Type B pancreatic cell (in vitro differentiated cells): Measurements from ENCODE around the gene ZG16. TPM values are rescaled to one million over a fixed set of nuclear protein-coding genes. Genes with fewer than 3 reads are reported as not detected.
"Not testable (repeated sequence)": the region's sequence is repeated elsewhere in the genome, so short reads cannot be mapped to it uniquely, and the experiment has no call there.

Experiments used
- DNase-seq: peaks from one replicate; pipeline ENCODE4 v3.0.0; 2021; ENCODE audit warnings: mixed read lengths; ENCODE audit not compliant: unreplicated experiment; ENCODE audit errors: extremely low spot score
- H3K27ac Mint-ChIP-seq: 2 replicates; pipeline ENCODE4 v1.8.0; 2021; ENCODE audit warnings: mild to moderate bottlenecking, mixed read lengths
- H3K27me3 Mint-ChIP-seq: 2 replicates; pipeline ENCODE4 v1.8.0; 2021; ENCODE audit warnings: mixed read lengths
- H3K36me3 Mint-ChIP-seq: 2 replicates; pipeline ENCODE4 v1.8.0; 2021; ENCODE audit warnings: mixed read lengths
- H3K4me1 Mint-ChIP-seq: one replicate; pipeline ENCODE4 v1.8.0; 2021; ENCODE audit warnings: mixed read lengths; ENCODE audit not compliant: unreplicated experiment
- H3K4me3 Mint-ChIP-seq: 2 replicates; pipeline ENCODE4 v1.8.0; 2021; ENCODE audit warnings: mild to moderate bottlenecking, mixed read lengths
- H3K9me3 Mint-ChIP-seq: 2 replicates; pipeline ENCODE4 v1.8.0; 2021; ENCODE audit warnings: mixed read lengths
- total RNA-seq: library from RNA; stranded (reverse); gene quantifications from 2 replicates; pipeline ENCODE4 v1.2.1, GENCODE V29; 2021; ENCODE audit warnings: low replicate concordance
- TF ChIP-seq, protein P1 (sequence below): fragments of 200-600 bp; sonication (generic); conservative IDR thresholded peaks from 2 replicates; pipeline ENCODE4 v1.5.0; 2021; ENCODE audit warnings: antibody characterized with exemption, mild to moderate bottlenecking

The ZG16 gene
- total RNA-seq, 1 donor from 2014 or later: 0.85 TPM

DNA sequence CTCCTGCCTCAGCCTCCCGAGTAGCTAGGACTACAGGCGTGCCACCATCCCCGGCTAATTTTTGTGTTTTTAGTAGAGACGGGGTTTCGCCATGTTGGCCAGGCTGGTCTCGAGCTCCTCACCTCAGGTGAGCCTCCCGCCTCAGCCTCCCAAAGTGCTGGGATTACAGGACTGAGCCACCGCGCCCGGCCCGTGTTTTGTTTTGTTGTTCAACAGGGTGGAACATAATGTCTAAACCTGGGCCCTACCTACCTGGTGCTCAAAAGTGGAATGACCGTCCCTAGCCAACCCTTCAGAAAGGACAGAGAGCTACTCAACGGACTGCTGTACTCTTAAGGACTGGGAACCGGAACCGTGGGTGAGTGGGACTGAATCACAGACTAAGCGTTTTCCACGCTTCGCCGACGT, 11.7 kb downstream of the ZG16 start:
- no peaks in the 10 kb centered on the region for H3K27me3 Mint-ChIP-seq
- no peaks in the 10 kb centered on the region for H3K9me3 Mint-ChIP-seq
- peak overlapping the region; percentile 98 for H3K4me3 Mint-ChIP-seq
- peak overlapping the region; percentile 99 for H3K27ac Mint-ChIP-seq
- H3K36me3 Mint-ChIP-seq: peaks cover 15% of the 10 kb centered on the region
- TF ChIP-seq, protein P1, sequence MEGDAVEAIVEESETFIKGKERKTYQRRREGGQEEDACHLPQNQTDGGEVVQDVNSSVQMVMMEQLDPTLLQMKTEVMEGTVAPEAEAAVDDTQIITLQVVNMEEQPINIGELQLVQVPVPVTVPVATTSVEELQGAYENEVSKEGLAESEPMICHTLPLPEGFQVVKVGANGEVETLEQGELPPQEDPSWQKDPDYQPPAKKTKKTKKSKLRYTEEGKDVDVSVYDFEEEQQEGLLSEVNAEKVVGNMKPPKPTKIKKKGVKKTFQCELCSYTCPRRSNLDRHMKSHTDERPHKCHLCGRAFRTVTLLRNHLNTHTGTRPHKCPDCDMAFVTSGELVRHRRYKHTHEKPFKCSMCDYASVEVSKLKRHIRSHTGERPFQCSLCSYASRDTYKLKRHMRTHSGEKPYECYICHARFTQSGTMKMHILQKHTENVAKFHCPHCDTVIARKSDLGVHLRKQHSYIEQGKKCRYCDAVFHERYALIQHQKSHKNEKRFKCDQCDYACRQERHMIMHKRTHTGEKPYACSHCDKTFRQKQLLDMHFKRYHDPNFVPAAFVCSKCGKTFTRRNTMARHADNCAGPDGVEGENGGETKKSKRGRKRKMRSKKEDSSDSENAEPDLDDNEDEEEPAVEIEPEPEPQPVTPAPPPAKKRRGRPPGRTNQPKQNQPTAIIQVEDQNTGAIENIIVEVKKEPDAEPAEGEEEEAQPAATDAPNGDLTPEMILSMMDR: no peak
- peaks cover 24% of the 10 kb centered on the region for H3K4me1 Mint-ChIP-seq
- no peak for DNase-seq

DNA sequence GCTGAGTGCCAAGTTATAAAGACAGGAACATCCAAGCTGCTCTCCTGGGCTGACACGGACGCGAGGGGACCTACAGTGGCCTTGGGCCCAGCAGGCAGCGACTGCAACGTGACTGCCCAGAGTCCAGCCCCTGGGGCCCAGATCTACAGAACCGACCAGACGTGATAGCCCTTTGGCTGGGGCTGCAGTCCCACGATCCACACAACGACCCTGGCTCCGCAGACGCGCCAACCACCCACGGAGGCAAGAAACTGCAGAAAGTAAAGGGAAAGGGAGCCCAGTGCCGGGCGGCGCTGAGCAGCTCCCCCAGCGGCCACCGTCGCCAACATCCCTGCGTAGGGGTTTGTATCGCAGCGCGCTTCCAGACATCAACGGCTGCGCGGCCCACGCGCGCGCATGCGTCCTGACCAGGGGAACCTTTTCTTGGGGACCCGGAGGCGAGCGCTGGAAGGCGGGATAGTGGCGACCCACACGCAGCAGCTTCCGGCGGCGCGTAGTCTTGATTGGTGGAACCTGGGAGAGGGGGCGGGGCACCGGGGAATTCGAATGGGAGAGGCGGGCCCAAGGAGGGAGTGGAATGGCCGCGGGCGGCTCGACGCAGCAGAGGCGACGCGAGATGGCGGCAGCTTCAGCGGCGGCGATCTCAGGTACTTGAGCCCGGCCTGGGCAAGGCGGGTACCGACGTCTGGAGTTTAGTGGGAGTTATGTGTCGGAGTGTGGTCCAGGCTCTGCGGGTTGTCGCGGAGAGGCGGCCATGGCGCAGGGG, 12.3 kb downstream of the ZG16 start, which contains the start of gene KIF22:
Gene KIF22, plus strand, starts transcription at position 569 of the 766 bp plus-strand sequence. Its CDS starts 9 bp downstream, at position 578.
- H3K9me3 Mint-ChIP-seq: no peaks in the 10 kb centered on the region
- H3K36me3 Mint-ChIP-seq: peaks cover 15% of the 10 kb centered on the region
- H3K4me1 Mint-ChIP-seq: peaks cover 24% of the 10 kb centered on the region

DNA sequence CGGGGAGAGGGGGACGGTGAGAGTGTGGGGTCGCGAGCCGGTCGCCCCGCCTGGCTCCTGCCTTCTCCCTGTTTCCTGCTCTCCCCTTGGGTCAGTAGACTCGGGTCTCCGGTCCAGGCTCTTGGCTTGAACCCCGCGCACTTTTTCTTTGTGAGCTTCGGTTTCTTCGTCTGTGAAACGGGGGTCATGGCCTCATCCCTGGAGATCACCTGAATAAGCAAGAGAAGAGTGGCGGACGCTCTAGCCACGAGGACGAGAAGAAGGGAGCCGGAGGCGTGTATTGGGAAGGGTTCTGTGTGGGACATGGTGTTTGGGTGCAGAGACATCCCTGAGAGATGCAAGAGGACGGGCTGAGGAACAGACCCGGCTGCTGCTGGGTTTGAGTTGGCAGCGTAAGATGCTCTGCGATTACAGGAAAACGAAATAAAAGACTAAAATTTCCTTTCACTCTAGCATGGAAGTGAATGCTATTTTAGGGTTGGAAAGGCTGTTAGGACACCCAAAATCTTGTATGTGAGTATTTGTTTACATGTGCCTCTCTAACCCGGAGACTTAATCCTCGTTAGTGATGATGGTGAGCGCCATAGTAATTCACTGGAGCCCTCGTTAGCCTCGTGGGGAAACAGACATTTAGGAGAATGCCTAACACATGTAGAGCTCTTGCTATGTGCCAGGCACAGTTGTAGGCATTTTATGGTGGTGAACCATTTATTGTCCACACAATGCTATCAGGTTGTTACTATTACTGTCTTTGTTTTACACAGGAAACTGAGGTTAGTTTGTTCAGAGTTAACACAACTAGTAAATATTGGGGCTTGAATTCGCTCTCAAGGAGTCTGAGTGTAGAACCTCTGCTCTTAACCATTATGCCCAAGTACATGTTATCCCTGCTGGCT, 13.1 kb downstream of the ZG16 start:
- DNase-seq: no peak
- H3K27me3 Mint-ChIP-seq: no peaks in the 10 kb centered on the region
- peaks cover 15% of the 10 kb centered on the region for H3K36me3 Mint-ChIP-seq
- peak overlapping the region; percentile 99 for H3K27ac Mint-ChIP-seq
- TF ChIP-seq, protein P1: no peak
- no peaks in the 10 kb centered on the region for H3K9me3 Mint-ChIP-seq
- H3K4me1 Mint-ChIP-seq: peaks cover 24% of the 10 kb centered on the region
- H3K4me3 Mint-ChIP-seq: peak overlapping the region; percentile 98

More for the DNA sequence above, 12.3 kb downstream of the ZG16 start, which contains the start of gene KIF22:
- peak; percentile 100 for DNase-seq
- H3K4me3 Mint-ChIP-seq: peak within 1 kb of the TSS; percentile 98
- H3K27me3 Mint-ChIP-seq: no peaks in the 10 kb centered on the region
- peak within 1 kb of the TSS; percentile 99 for H3K27ac Mint-ChIP-seq
- TF ChIP-seq, protein P1: peak; percentile 84

DNA sequence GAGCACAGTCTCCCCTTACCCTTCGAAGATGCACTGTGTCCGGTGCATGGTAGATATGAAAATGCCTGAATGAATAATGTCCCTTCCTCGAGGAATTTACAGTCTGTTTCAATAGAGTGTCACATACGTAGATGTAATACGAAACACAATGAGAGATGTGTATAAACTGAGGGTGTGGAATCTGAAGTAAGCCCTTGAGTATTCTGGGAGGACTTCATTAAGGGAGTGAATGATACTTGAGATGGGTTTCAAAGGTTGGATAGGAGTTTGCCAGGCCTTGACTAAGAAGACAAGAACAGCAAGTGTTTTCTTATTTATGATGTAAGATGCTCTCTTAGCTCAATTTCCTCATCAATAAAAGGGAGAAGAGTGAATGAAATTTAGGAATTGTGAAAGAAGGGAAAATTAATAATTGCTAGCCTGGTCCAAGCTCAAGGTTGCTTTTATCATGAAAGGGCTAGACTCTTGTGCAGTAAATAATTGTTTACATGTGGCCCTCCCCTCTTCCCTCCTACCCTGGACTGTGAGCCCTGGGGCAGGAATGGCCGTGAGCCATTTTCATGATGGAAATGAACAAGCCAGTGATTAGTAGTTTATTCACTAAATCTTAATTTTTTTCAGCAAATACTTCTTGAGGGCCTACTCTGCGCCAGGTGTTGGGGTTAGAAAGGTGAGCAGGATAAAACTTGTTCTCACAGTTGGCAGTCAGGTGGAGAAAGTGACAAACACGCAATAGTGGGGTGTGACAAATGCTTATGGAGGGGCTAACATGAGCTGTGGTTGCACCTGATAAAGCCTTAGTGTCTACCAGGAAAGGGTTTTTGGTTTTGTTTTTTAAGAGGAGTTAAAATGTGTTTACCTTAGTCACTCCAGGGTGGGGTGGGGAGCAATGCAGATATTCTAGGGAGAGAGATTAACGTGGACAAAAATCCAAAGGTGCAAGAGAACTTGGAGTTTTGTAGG, 14.1 kb downstream of the ZG16 start:
- Mint-ChIP-seq H3K4me1 (peaks cover 24% of the 10 kb centered on the region), H3K9me3 (no peaks in the 10 kb centered on the region), H3K27me3 (no peaks in the 10 kb centered on the region), H3K36me3 (peaks cover 18% of the 10 kb centered on the region), H3K4me3 (peak overlapping the region; percentile 98), H3K27ac (peak overlapping the region; percentile 99)
- TF ChIP-seq, protein P1: no peak
- no peak for DNase-seq

DNA sequence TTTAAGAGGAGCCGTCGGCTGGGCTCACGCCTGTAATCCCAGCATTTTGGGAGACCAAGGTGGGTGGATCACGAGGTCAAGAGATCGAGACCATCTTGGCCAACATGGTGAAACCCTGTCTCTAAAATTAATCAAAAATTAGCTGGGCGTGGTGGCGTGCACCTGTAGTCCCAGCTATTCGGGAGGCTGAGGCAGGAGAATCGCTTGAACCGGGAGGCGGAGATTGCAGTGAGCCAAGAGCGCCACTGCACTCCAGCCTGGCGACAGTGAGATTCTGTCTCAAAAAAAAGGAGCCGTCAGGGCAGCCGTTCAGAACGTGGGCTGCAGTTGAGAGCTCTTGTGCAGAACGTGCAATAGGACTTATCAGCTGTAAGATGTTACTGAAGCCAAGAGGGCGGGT, 15.1 kb downstream of the ZG16 start:
- not testable (repeated sequence) for H3K27me3 Mint-ChIP-seq, DNase-seq, H3K9me3 Mint-ChIP-seq, H3K27ac Mint-ChIP-seq
- peaks cover 24% of the 10 kb centered on the region for H3K4me1 Mint-ChIP-seq
- H3K4me3 Mint-ChIP-seq: peak overlapping the region; percentile 57
- peaks cover 23% of the 10 kb centered on the region for H3K36me3 Mint-ChIP-seq
